Colonic mucosa (tissue), 4 donors: Measurements from ENCODE around the gene LHPP. TPM values are rescaled to one million over a fixed set of nuclear protein-coding genes. Genes with fewer than 3 reads are reported as not detected.
"Not testable (repeated sequence)": the region's sequence is repeated elsewhere in the genome, so short reads cannot be mapped to it uniquely, and the experiment has no call there.

ENCODE experiments used
- DNase-seq: peaks from one replicate; pipeline ENCODE4 v3.0.0-alpha.2; 2020
- H3K27ac ChIP-seq: fragments of 200-600 bp; one replicate; pipeline ENCODE4 v1.8.0; 2021
- H3K27me3 ChIP-seq: fragments of 200-600 bp; one replicate; pipeline ENCODE4 v1.8.0; 2021
- H3K36me3 ChIP-seq: fragments of 200-600 bp; one replicate; pipeline ENCODE4 v1.8.0; 2021
- H3K4me1 ChIP-seq: fragments of 200-600 bp; one replicate; pipeline ENCODE4 v1.8.0; 2021; ENCODE audit warnings: mild to moderate bottlenecking
- H3K4me3 ChIP-seq: fragments of 200-600 bp; one replicate; pipeline ENCODE4 v1.8.0; 2021
- H3K9ac ChIP-seq, 2 donors: one replicate each; pipeline ENCODE4 v1.7.0; 2013; ENCODE audit warnings: control low read depth in 2 of 2, low read depth in 2 of 2, low read length in 2 of 2
- H3K9me3 ChIP-seq: fragments of 200-600 bp; one replicate; pipeline ENCODE4 v1.8.0; 2021
- CTCF ChIP-seq: fragments of 200-600 bp; IDR thresholded peaks from one replicate; pipeline ENCODE4 v1.8.0; 2022; ENCODE audit warnings: antibody characterized with exemption, mild to moderate bottlenecking
- intact Hi-C: fragments of 100-400 bp; cut with DNase I; formaldehyde crosslinking; loops from one replicate; pipeline ENCODE4 v1.14.1; 2022
- total RNA-seq, 2 donors: library from RNA; stranded (reverse); fragmentation: NEBNext Ultra II Directional in 1 of 2; extraction: Animal tissue kit (Norgen Biotek cat#: 25700) in 1 of 2; gene quantifications; one replicate each; pipeline ENCODE4 v1.2.1, GENCODE V29; 2021
- donor health status: healthy.
- donor health status: DM: no; HTN: no; CAD: no.
- donor health status: DM: no; HTN: no; CAD: no.

Gene LHPP
- total RNA-seq, 2 donors from 2014 or later, result 12.8 to 24.6 TPM

- no peak overlapping the region for H3K4me3 ChIP-seq
- no peaks in the 10 kb centered on the region for H3K27me3 ChIP-seq
- no peak for DNase-seq
- H3K27ac ChIP-seq, result no peak overlapping the region
- no peak for TF ChIP-seq CTCF
- H3K9ac ChIP-seq, result no peak overlapping the region
- intact Hi-C loops, result no loop called here
- H3K9me3 ChIP-seq, result no peaks in the 10 kb centered on the region
- no peaks in the 10 kb centered on the region for H3K4me1 ChIP-seq
- no peaks in the 10 kb centered on the region for H3K36me3 ChIP-seq
Observed at GRCh38 chr10:124546055-124546369, 84.4 kb downstream of the LHPP start.

- DNase-seq, result no peak
- intact Hi-C loops, result no loop called here
- Histone ChIP-seq H3K27me3 (no peaks in the 10 kb centered on the region), H3K36me3 (no peaks in the 10 kb centered on the region), H3K4me3 (no peak overlapping the region), H3K9me3 (no peaks in the 10 kb centered on the region), H3K4me1 (no peaks in the 10 kb centered on the region), H3K9ac (no peak overlapping the region), H3K27ac (no peak overlapping the region)
- no peak for TF ChIP-seq CTCF
Observed at GRCh38 chr10:124546957-124547646, 85.5 kb downstream of the LHPP start.

- intact Hi-C loops, result no loop called here
- no peak overlapping the region for H3K9ac ChIP-seq
- no peaks in the 10 kb centered on the region for H3K4me1 ChIP-seq
- no peak for DNase-seq
- H3K4me3 ChIP-seq, result no peak overlapping the region
- H3K36me3 ChIP-seq, result no peaks in the 10 kb centered on the region
- no peaks in the 10 kb centered on the region for H3K27me3 ChIP-seq
- no peaks in the 10 kb centered on the region for H3K9me3 ChIP-seq
- H3K27ac ChIP-seq, result no peak overlapping the region
- no peak for TF ChIP-seq CTCF
Observed at GRCh38 chr10:124547647-124548168, 86.1 kb downstream of the LHPP start.

GRCh38 chr10:124549171-124549570 lies 87.5 kb downstream of the LHPP start:
- H3K4me1 ChIP-seq, H3K9ac ChIP-seq, intact Hi-C loops, H3K27me3 ChIP-seq, DNase-seq, H3K27ac ChIP-seq, H3K4me3 ChIP-seq, H3K9me3 ChIP-seq, H3K36me3 ChIP-seq: not testable (repeated sequence)

- Histone ChIP-seq H3K4me1 (no peaks in the 10 kb centered on the region), H3K9me3 (no peaks in the 10 kb centered on the region), H3K9ac (no peak overlapping the region), H3K27ac (no peak overlapping the region), H3K27me3 (no peaks in the 10 kb centered on the region), H3K36me3 (no peaks in the 10 kb centered on the region), H3K4me3 (no peak overlapping the region)
- no peak for TF ChIP-seq CTCF
- no peak for DNase-seq
- intact Hi-C loops, result no loop called here
Observed at GRCh38 chr10:124550293-124551034, 88.8 kb downstream of the LHPP start.

GRCh38 chr10:124551097-124551496 lies 89.5 kb downstream of the LHPP start:
- H3K27ac ChIP-seq, result no peak overlapping the region

More at GRCh38 chr10:124551097-124551496, 89.5 kb downstream of the LHPP start:
- Histone ChIP-seq H3K36me3 (no peaks in the 10 kb centered on the region), H3K27me3 (no peaks in the 10 kb centered on the region), H3K9ac (no peak overlapping the region), H3K4me1 (no peaks in the 10 kb centered on the region), H3K4me3 (no peak overlapping the region), H3K9me3 (no peaks in the 10 kb centered on the region)
- no peak for DNase-seq
- no peak for TF ChIP-seq CTCF
- intact Hi-C loops, result no loop called here
